Tibial nerve (tissue), 4 donors: ENCODE measurements around the gene RCOR1.

ENCODE experiments used
- CTCF ChIP-seq, 5 experiments: fragments of 200-600 bp in 3 of 5; fragments of 450-650 bp in 2 of 5; sonication (generic) in 3 of 5; IDR thresholded peaks; one replicate each; pipeline ENCODE4 v1.5.1; 2016 to 2019; ENCODE audit warnings: antibody characterized with exemption in 5 of 5, mild to moderate bottlenecking in 3 of 5, moderate library complexity in 2 of 5
- EP300 ChIP-seq, 2 donors: sonication (generic); formaldehyde crosslinking; IDR thresholded peaks; one replicate each; pipeline ENCODE4 v1.6.1; 2017; ENCODE audit warnings: antibody characterized with exemption in 2 of 2, mild to moderate bottlenecking in 1 of 2
- POLR2A ChIP-seq, 2 donors: fragments of 450-650 bp; IDR thresholded peaks; one replicate each; pipeline ENCODE4 v1.6.1; 2017; ENCODE audit warnings: antibody characterized with exemption in 2 of 2, mild to moderate bottlenecking in 2 of 2, moderate library complexity in 2 of 2

DNA sequence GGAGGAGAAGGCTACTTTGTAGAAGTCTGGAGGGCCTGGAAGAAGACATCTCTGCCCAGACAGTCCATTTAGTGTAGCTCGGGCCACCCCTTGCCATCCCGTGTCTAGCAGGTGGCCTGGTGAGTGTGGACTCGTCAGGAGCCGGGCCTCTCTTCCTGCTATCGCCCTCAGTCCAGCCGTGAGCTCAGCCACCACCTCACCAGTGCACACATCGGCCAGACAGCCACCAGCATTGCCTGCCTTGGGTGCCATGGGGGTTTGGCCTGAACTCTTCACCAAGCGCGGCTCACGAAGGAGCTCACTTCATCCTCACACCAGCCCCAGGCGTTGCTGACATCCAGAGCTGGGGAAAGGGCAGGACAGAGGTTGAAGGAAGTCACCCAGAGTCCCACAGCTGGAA, 165.2 kb downstream of the RCOR1 start:
- no peak for TF ChIP-seq CTCF (IDR thresholded peaks at IDR 0.05)
- no peak for TF ChIP-seq POLR2A (IDR thresholded peaks at IDR 0.05)
- no peak for TF ChIP-seq EP300 (IDR thresholded peaks at IDR 0.05)
